Measurements from ENCODE around the gene ZNF205.

ZNF205 gene

GRCh38 chr16:3084491-3084890, 27.9 kb upstream of the ZNF205 start:
- Histone ChIP-seq H2AFZ (ENCODE audit: low read length) (no peak overlapping the region), H3K9me2 (ENCODE audit: low read depth, low read length) (no peaks in the 10 kb centered on the region), H4K20me1 (ENCODE audit: insufficient read depth, low read length) (no peaks in the 10 kb centered on the region), H3K36me3 (ENCODE audit: insufficient read depth, low read length) (no peaks in the 10 kb centered on the region), H3K79me2 (ENCODE audit: insufficient read depth, low read length) (no peaks in the 10 kb centered on the region), H3K9me3 (ENCODE audit: low read length) (no peaks in the 10 kb centered on the region), H3K27ac (ENCODE audit: low read depth, low read length, poor library complexity, severe bottlenecking) (no peak overlapping the region), H3K9ac (ENCODE audit: low read length) (no peak overlapping the region), H3K4me1 (ENCODE audit: insufficient read depth, low read length, severe bottlenecking) (no peaks in the 10 kb centered on the region), H3K4me2 (ENCODE audit: low read length) (no peak overlapping the region), H3F3A (ENCODE audit: insufficient read depth, low read length) (no peaks in the 10 kb centered on the region), H3K27me3 (ENCODE audit: insufficient read depth, low read length) (0 out of 2 replicates have a peak, but pooled peaks cover 5% of the 10 kb centered on the region), H3K4me3 (ENCODE audit: low read depth, low read length, poor library complexity, severe bottlenecking) (no peak overlapping the region)
- no peak for TF ChIP-seq EZH2 (IDR thresholded peaks at IDR 0.05; ENCODE audit: borderline replicate concordance, low read length)
- TF ChIP-seq, protein P1, sequence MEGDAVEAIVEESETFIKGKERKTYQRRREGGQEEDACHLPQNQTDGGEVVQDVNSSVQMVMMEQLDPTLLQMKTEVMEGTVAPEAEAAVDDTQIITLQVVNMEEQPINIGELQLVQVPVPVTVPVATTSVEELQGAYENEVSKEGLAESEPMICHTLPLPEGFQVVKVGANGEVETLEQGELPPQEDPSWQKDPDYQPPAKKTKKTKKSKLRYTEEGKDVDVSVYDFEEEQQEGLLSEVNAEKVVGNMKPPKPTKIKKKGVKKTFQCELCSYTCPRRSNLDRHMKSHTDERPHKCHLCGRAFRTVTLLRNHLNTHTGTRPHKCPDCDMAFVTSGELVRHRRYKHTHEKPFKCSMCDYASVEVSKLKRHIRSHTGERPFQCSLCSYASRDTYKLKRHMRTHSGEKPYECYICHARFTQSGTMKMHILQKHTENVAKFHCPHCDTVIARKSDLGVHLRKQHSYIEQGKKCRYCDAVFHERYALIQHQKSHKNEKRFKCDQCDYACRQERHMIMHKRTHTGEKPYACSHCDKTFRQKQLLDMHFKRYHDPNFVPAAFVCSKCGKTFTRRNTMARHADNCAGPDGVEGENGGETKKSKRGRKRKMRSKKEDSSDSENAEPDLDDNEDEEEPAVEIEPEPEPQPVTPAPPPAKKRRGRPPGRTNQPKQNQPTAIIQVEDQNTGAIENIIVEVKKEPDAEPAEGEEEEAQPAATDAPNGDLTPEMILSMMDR (IDR thresholded peaks at IDR 0.05; ENCODE audit: low read length) = no peak

DNA sequence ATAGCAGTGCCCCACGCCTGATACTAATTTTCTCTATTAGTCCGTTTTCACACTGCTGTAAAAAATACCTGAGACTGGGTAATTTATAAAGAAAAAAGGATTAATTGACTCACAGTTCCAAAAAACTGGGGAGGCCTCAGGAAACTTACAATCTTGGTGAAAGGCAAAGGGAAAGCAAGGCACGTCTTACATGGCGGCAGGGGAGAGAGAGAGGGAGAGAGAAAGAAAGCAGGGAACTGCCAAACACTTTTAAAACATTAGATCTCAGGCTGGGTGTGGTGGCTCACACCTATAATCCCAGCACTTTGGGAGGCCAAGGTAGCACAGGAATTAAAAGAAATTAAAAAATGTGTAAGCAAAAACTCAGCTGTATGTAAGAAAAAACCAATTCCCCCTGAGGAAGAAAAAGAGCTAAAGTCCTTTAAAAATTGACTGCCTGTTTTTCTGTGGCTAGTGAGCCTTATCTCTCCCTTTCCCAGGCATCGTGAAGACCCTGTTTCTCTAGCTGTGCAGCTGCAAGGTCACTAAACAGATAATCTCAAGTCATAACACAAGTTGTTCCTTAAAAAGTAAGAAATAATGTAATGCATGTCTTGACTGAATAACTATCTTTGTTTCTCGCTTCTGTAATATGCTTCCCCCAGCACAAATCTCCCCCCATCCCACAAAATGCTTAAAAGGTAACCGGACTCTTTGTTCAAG, 27.3 kb upstream of the ZNF205 start:
- Histone ChIP-seq H3K27ac (ENCODE audit: low read depth, low read length, poor library complexity, severe bottlenecking) (no peak overlapping the region), H3K4me2 (ENCODE audit: low read length) (no peak overlapping the region), H3K4me1 (ENCODE audit: insufficient read depth, low read length, severe bottlenecking) (no peaks in the 10 kb centered on the region), H3K79me2 (ENCODE audit: insufficient read depth, low read length) (no peaks in the 10 kb centered on the region), H3K27me3 (ENCODE audit: insufficient read depth, low read length) (0 out of 2 replicates have a peak, but pooled peaks cover 5% of the 10 kb centered on the region), H3K9me2 (ENCODE audit: low read depth, low read length) (no peaks in the 10 kb centered on the region), H3K36me3 (ENCODE audit: insufficient read depth, low read length) (no peaks in the 10 kb centered on the region), H3K9ac (ENCODE audit: low read length) (no peak overlapping the region), H4K20me1 (ENCODE audit: insufficient read depth, low read length) (no peaks in the 10 kb centered on the region), H3K9me3 (ENCODE audit: low read length) (no peaks in the 10 kb centered on the region), H2AFZ (ENCODE audit: low read length) (no peak overlapping the region), H3F3A (ENCODE audit: insufficient read depth, low read length) (no peaks in the 10 kb centered on the region), H3K4me3 (ENCODE audit: low read depth, low read length, poor library complexity, severe bottlenecking) (no peak overlapping the region)
- TF ChIP-seq, protein P1 (IDR thresholded peaks at IDR 0.05; ENCODE audit: low read length) = no peak
- no peak for TF ChIP-seq EZH2 (IDR thresholded peaks at IDR 0.05; ENCODE audit: borderline replicate concordance, low read length)

DNA sequence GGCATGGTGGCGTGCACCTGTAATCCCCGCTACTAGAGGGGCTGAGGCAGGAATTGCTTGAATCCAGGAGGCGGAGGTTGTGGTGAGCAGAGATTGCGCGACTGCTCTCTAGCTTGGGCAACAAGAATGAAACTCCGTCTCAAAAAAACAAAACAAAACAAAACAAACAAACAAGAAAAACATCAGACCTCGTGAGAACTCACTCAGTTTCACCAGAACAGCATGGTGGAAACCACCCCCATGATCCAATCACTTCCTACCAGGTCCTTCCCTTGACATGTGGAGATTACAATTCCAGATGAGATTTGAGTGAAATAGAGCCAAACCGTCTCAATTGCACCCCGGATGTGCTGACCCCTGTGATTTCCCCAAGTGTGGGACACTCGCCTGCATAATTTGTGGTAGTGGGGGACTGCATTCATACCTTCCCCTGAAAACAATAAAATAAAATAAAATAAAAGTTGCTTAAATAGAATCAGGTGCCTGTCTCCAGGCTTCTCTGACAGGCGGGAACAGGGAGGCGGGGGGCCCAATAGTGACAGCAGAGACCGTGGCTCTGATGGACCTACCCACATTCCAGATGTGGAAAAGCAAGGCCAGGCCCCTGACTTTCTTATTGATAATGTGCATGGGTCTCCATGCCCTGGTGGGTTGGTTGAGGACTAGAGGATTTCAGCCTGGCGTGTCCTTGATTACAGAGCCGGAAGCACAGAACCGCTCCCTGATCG, 26.4 kb upstream of the ZNF205 start:
- Histone ChIP-seq H3K4me3 (ENCODE audit: low read depth, low read length, poor library complexity, severe bottlenecking) (no peak overlapping the region), H4K20me1 (ENCODE audit: insufficient read depth, low read length) (no peaks in the 10 kb centered on the region), H3K36me3 (ENCODE audit: insufficient read depth, low read length) (no peaks in the 10 kb centered on the region), H3F3A (ENCODE audit: insufficient read depth, low read length) (no peaks in the 10 kb centered on the region), H3K9me2 (ENCODE audit: low read depth, low read length) (no peaks in the 10 kb centered on the region), H3K4me1 (ENCODE audit: insufficient read depth, low read length, severe bottlenecking) (no peaks in the 10 kb centered on the region), H3K4me2 (ENCODE audit: low read length) (no peak overlapping the region), H3K27me3 (ENCODE audit: insufficient read depth, low read length) (0 out of 2 replicates have a peak, but pooled peaks cover 5% of the 10 kb centered on the region), H3K27ac (ENCODE audit: low read depth, low read length, poor library complexity, severe bottlenecking) (no peak overlapping the region), H2AFZ (ENCODE audit: low read length) (no peak overlapping the region), H3K79me2 (ENCODE audit: insufficient read depth, low read length) (no peaks in the 10 kb centered on the region), H3K9ac (ENCODE audit: low read length) (no peak overlapping the region), H3K9me3 (ENCODE audit: low read length) (no peaks in the 10 kb centered on the region)
- TF ChIP-seq, protein P1 (IDR thresholded peaks at IDR 0.05; ENCODE audit: low read length) = no peak
- no peak for TF ChIP-seq EZH2 (IDR thresholded peaks at IDR 0.05; ENCODE audit: borderline replicate concordance, low read length)
